AML-193 (cell line): ENCODE data around the gene OR51B4.
"Not testable (repeated sequence)": the region's sequence is repeated elsewhere in the genome, so short reads cannot be mapped to it uniquely, and the experiment has no call there.

Experiments used
- DNase-seq, 2 experiments: peaks; one replicate each; lab custom pipeline; 2025; lab: John Stamatoyannopoulos, UW

Gene OR51B4, protein sequence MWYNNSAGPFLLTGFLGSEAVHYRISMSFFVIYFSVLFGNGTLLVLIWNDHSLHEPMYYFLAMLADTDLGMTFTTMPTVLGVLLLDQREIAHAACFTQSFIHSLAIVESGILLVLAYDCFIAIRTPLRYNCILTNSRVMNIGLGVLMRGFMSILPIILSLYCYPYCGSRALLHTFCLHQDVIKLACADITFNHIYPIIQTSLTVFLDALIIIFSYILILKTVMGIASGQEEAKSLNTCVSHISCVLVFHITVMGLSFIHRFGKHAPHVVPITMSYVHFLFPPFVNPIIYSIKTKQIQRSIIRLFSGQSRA

DNA sequence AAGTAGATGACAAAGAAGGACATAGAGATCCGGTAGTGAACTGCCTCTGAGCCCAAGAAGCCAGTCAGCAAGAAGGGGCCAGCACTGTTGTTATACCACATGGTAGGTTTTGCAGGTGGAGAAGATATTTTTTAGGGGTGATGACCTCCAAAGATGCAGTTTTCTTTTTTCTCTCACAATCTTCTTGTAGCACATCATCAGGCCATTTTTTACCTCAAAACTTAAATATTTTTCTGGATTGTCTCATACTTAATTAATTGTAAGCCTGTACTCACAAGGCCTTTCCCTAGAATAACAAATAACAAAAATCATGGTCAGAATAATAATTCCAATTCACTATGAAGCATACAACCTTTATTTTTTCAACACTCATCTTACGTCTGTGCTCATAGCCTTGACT, at the start of gene OR51B4:
Gene OR51B4, minus strand, starts transcription at position 101 of the 400 bp plus-strand sequence. Its CDS starts 0 bp downstream, at position 101.
- DNase-seq: no peak

DNA sequence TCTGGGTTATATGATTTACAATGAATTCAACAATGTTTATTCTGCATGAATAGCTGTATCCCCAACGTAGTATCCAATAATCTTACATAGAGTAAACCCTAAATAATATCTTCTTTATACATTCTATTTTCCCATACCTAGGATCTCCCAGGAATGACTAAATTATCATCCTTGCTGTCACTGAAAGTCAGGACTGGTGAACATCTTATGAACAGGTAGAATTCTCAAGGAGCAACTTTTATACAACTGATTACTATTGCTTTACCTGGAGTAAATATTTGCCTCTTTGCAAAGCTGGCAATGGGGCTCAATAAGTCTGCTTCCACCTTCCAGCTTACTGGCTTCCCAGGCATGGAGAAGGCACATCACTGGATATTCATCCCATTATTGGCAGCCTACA, 49.5 kb upstream of the OR51B4 start, which contains the start of gene OR51B6:
Gene OR51B6, plus strand, starts transcription at position 301 of the 400 bp plus-strand sequence. Its CDS starts 0 bp downstream, at position 301.
- no peak for DNase-seq

- no peak for DNase-seq
Observed at GRCh38 chr11:5349550-5349949, 47.8 kb upstream of the OR51B4 start.

DNA sequence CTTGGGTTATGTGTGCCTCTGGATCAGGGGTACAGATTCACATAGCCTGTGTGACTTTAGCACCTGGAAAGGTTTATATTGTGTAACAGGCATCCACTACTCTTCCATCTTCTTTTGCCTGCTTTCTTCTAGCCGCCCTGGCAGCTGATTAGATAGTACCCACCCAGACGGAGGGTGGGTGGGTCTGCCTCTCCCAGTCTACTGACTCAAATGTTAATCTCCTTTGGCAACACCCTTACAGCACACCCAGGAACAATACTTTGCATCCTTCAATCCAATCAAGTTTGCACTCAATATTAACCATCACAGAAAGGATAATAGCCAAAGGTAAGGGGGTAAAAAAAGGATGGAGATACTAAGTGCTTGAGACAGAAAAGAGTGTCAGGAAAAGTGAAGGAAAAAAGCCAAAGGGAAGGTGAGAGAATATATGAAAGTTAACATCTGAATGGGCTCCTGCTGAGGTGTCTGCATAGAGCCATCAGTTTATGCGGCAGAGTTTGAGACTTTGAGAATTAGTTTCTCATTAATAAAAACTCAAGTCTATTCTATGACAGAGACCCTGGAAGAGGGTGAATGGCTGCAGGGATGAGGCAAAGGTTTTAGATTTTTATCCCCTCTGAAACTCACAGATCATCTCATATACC, 46.9 kb upstream of the OR51B4 start:
- no peak for DNase-seq

DNA sequence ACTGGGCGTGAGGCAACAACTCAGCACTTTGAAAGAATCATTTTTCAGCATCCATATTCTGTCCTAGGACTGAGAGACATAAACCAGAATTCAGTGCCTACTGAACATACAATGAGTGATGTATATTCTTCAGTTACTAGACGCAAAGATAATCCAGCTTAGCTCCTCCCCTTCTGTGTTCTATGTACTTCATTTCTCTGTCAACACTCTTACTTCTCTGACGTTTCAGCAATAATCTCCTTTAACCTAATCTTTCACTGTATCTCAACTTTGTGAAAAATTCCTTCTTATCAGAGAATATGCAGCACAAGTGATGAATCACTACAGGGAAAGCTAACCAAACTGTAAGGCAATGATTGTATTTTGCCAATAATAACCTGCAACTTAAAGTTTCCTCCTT, 44.1 kb upstream of the OR51B4 start:
- no peak for DNase-seq

DNA sequence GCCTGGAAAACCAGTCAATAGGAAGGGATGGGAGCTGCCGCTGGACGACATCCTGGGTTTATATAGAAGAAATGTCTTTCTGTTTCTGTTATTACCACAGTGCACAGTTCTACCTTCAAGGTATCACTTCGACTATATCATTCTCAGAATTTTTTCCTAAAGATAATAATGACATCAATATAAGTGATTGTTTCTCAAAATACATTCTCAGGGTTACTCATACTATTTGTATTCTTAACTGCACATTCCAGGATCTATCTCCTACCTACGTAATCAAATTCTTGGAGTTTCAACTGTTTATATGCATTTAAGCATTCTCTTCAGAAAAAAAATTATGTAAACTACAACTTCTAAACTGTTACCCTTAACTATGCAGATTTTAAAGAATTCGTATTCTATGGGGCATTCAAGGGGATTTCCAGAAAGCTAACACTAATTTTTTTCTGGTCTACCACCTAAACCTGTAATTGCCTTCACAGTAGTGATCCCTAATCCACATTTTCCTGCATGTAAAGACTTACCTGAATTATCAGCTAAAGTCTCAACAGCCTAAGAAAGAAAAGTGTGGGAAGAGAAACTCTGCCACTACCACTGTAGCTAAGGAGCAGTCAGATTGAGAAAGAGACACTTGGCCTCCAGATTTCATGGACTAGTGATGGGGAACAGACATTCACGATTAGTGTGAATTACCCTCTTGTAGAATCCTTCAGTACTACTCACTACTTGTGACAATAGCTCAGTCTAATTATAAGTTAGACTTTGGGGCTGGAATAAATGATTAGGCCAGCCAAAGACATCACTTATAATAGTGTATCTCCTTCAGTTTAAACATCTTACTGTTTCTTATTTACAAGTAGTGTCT, 42.0 kb upstream of the OR51B4 start, which contains the start of gene OR51B5:
Gene OR51B5, minus strand, starts transcription at position 51 of the 862 bp plus-strand sequence. Its CDS starts 0 bp downstream, at position 51.
- DNase-seq: no peak

- no peak for DNase-seq
Observed at GRCh38 chr11:5339771-5340322, 38.1 kb upstream of the OR51B4 start.

DNA sequence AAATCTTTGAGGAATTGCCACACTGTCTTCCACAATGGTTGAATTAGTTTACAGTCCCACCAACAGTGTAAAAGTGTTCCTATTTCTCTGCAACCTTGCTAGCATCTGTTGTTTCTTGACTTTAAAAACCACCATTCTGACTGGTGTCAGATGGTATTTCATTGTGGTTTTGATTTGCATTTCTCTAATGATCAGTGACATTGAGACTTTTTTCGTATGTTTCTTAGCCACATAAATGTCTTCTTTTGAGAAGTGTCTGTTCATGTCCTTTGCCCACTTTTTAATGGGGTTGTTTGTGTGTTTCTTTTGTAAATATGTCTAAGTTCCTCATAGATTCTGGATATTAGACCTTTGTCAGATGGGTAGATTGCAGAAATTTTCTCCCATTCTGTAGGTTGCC, 35.5 kb upstream of the OR51B4 start:
- DNase-seq: not testable (repeated sequence)

- DNase-seq: no peak
Observed at GRCh38 chr11:5336331-5336730, 34.6 kb upstream of the OR51B4 start.

DNA sequence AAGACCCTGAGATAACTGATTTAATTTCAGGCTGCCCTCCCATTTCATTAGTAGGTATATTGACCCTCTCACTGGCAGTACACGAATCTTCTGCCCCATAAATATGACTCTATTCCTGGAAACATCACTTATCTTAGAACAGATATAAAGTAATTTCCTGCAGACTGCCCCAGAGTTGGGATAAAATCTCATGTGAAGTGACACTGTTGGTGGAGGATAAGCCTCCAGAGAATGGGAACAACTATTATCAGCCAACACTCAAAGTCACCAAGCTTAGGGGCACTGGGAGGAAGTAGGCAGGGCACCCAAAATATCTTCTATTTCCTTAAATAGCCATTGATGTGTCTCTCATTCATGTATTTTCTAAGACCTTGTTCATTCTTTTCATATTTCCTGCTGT, 33.4 kb upstream of the OR51B4 start:
- no peak for DNase-seq

- DNase-seq: no peak
Observed at GRCh38 chr11:5324197-5324596, 22.5 kb upstream of the OR51B4 start, which contains the start of gene OR51B2. Gene OR51B2 (minus strand): TSS chr11:5324297. CDS start chr11:5324297, 0 bp downstream.

GRCh38 chr11:5317292-5317691, 15.5 kb upstream of the OR51B4 start:
- DNase-seq: no peak

GRCh38 chr11:5313326-5314023, 11.7 kb upstream of the OR51B4 start:
- not testable (repeated sequence) for DNase-seq

GRCh38 chr11:5310423-5310822, 8.7 kb upstream of the OR51B4 start:
- DNase-seq: no peak

DNA sequence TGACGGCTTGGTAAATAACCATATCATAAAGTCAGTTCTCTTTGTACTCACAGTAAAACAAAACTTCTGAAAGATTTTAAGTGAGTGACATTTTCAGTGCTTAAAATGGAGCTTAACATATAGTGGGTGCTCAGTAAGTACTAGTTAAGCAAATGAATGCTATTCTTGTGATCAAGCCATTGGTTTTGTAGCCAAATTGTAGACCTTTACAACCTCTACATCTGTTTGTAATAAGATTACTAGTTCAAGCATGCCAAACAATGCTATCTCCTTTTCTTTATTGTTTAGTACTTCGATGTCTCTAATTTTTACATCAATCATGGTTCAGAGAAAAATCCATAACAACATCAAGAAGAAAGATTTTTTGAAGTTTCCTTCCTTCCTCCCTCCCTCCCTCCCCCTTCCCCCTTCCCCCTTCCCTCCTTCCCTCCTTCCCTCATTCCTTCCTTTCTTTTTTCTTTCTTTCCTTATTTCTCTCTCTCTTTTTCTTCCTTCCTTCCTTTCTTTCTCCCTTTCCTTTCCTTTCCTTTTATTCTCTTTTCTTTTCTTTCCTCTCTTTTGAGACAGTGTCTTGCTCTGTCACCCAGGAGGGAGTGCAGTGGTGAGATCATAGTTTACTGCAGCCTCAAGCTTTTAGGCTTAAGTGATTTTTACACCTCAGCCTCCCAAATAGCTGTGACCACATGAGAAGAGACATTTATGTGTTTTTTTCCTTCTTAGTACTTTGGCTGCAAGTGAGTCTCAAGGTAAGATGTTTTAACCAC, 5.7 kb upstream of the OR51B4 start:
- no peak for DNase-seq

DNA sequence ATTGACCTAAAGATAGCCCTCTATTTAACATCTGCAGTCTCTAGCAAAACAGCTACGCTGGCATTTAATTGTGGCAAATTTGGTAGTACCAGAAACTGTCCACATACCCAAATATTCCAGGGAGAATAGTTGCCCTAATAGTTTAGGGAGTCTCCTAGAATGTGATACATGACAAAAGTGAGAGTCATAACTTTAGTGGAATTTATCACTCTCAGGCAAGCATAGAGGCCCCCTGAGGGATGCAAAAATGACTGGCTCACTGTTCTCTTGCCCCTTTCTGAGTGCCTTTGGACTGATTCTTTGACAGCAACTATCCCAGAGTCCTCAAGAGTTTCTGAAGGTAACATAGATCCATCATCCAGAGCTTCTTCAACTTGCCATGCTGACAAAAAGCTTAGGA, 2.3 kb upstream of the OR51B4 start:
- no peak for DNase-seq

- DNase-seq: no peak
Observed at GRCh38 chr11:5303626-5304025, 1.9 kb upstream of the OR51B4 start.

- no peak for DNase-seq
Observed at GRCh38 chr11:5300251-5300650, 1.5 kb downstream of the OR51B4 start.

DNA sequence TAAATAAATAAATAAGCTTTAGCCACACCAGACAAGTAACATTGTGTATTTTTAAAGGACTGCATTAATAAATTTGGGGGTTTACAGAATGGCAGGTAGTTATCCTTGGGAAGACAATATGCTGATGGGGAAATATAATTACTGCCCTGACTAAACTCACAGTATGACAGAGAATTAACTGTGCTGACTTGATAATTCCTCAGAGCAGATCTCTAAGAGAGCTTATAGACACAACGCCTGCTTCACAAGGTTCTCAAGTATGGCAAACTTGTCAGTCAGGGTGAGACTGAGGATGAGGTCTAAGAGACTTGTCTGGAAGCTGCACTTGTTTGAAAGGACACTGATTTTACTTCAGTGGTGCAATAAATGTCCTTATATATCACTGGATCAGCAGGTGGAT, 3.3 kb downstream of the OR51B4 start:
- no peak for DNase-seq

DNA sequence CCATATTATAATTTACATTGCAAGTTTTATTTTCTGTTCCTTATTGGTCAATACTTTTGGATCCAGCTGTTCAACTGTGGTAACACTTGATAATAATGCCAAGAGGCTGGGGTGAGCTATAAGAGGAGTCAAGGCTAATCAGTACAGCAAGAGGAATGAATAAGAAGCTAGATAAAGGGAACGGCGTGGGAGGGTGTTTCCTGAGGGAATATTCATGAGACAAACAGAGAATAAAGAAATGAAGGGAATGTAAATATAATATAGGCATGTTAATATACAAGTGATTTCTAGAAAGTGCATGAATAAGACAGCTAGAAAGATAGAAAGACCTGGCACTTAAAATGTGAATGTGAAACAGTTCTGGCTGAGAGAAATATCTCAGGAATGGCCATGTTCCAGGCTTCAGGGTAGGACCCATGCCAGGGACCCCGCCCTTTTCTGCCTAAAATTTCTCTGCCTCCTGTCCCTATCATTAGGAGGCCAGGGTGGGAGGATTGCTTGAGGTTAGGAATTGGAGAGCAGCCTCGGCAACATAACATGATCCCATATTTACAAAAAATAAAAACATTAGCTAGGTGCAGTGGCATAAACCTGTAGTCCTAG, 3.9 kb downstream of the OR51B4 start:
- no peak for DNase-seq
